HepG2 (cell line): Measurements from ENCODE around the gene RASA2. TPM values are rescaled to one million over a fixed set of nuclear protein-coding genes. Genes with fewer than 3 reads are reported as not detected.

Experiments
- CBX1 ChIP-seq: IDR thresholded peaks from one replicate; pipeline ENCODE4 v1.6.1; 2016; ENCODE audit warnings: antibody characterized with exemption, low read depth
- ELF3 ChIP-seq: IDR thresholded peaks from 2 replicates; pipeline ENCODE4 v1.6.1; 2016; ENCODE audit warnings: missing genetic modification reagents, missing compliant biosample characterization
- ELF4 ChIP-seq: sonication (generic); formaldehyde crosslinking; IDR thresholded peaks from 2 replicates; pipeline ENCODE4 v1.5.0; 2020; ENCODE audit warnings: missing genetic modification reagents, mild to moderate bottlenecking, moderate library complexity, borderline replicate concordance
- ELK4 ChIP-seq: sonication (generic); formaldehyde crosslinking; IDR thresholded peaks from 2 replicates; pipeline ENCODE4 v1.9.0; 2021; ENCODE audit warnings: missing genetic modification reagents, borderline replicate concordance
- HDAC1 ChIP-seq: sonication (generic); formaldehyde crosslinking; IDR thresholded peaks from 2 replicates; pipeline ENCODE4 v1.5.1; 2020; ENCODE audit warnings: mild to moderate bottlenecking, missing genetic modification reagents
- JDP2 ChIP-seq: sonication (generic); formaldehyde crosslinking; IDR thresholded peaks from 2 replicates; pipeline ENCODE4 v1.8.1; 2022; ENCODE audit warnings: missing genetic modification reagents, borderline replicate concordance
- MLLT10 ChIP-seq: sonication (generic); formaldehyde crosslinking; IDR thresholded peaks from 2 replicates; pipeline ENCODE4 v1.4.0; 2020; ENCODE audit warnings: missing genetic modification reagents
- NONO ChIP-seq, 2 experiments: fragments of 450-650 bp in 1 of 2; sonication (generic) in 1 of 2; formaldehyde crosslinking in 1 of 2; IDR thresholded peaks in 1 of 2; conservative IDR thresholded peaks in 1 of 2; 2 replicates each; pipeline versions ENCODE4 v1.6.1 to v1.8.0; 2017 to 2022; ENCODE audit warnings: mild to moderate bottlenecking in 1 of 2, missing genetic modification reagents in 1 of 2, moderate library complexity in 1 of 2
- NR2C2 ChIP-seq: sonication (generic); formaldehyde crosslinking; IDR thresholded peaks from 2 replicates; pipeline ENCODE4 v1.4.0; 2020; ENCODE audit warnings: missing genetic modification reagents, mild to moderate bottlenecking, moderate library complexity, borderline replicate concordance
- POLR2G ChIP-seq: fragments of 200-400 bp; formaldehyde crosslinking; IDR thresholded peaks from 2 replicates; pipeline ENCODE4 v1.6.1; 2018; ENCODE audit warnings: mild to moderate bottlenecking, low read depth, low read length, moderate library complexity
- PRMT3 ChIP-seq: sonication (generic); formaldehyde crosslinking; IDR thresholded peaks from 2 replicates; pipeline ENCODE4 v1.8.1; 2022; ENCODE audit warnings: low read depth, mild to moderate bottlenecking, moderate library complexity, missing genetic modification reagents, borderline replicate concordance
- REXO4 ChIP-seq: sonication (generic); formaldehyde crosslinking; IDR thresholded peaks from 2 replicates; pipeline ENCODE4 v1.8.0; 2022; ENCODE audit warnings: missing genetic modification reagents, mild to moderate bottlenecking, borderline replicate concordance
- SALL2 ChIP-seq: sonication (generic); formaldehyde crosslinking; IDR thresholded peaks from 2 replicates; pipeline ENCODE4 v1.8.1; 2023; ENCODE audit warnings: mild to moderate bottlenecking, missing genetic modification reagents, inconsistent platforms
- SAP130 ChIP-seq: IDR thresholded peaks from 2 replicates; pipeline ENCODE4 v1.6.1; 2016; ENCODE audit warnings: low read depth
- SPEN ChIP-seq: sonication (generic); formaldehyde crosslinking; IDR thresholded peaks from 2 replicates; pipeline ENCODE4 v1.5.1; 2020; ENCODE audit warnings: low read depth, mild to moderate bottlenecking, missing genetic modification reagents
- ZFY ChIP-seq: sonication (generic); formaldehyde crosslinking; IDR thresholded peaks from 2 replicates; pipeline ENCODE4 v1.4.0; 2020; ENCODE audit warnings: missing genetic modification reagents
- ZMYM2 ChIP-seq: sonication (generic); formaldehyde crosslinking; IDR thresholded peaks from 2 replicates; pipeline ENCODE4 v1.8.0; 2022; ENCODE audit warnings: mild to moderate bottlenecking, missing genetic modification reagents
- ZNF558 ChIP-seq: sonication (generic); formaldehyde crosslinking; IDR thresholded peaks from 2 replicates; pipeline ENCODE4 v1.9.0; 2022; ENCODE audit warnings: mild to moderate bottlenecking, missing genetic modification reagents, borderline replicate concordance
- ZNF670 ChIP-seq: sonication (generic); formaldehyde crosslinking; IDR thresholded peaks from 2 replicates; pipeline ENCODE4 v1.8.0; 2022; ENCODE audit warnings: mild to moderate bottlenecking, missing genetic modification reagents, borderline replicate concordance
- ZNF678 ChIP-seq: sonication (generic); formaldehyde crosslinking; IDR thresholded peaks from 2 replicates; pipeline ENCODE4 v1.4.0; 2020; ENCODE audit warnings: mild to moderate bottlenecking, missing genetic modification reagents
- polyA plus RNA-seq, 8 experiments: library from polyadenylated mRNA; depleted of rRNA in 3 of 8; stranded (reverse) in 7 of 8; unstranded in 1 of 8; fragments of >200 nt; fragmentation: Illumina TruSeq in 4 of 8; extraction: Trizol in 4 of 8; gene quantifications; 2 replicates each; pipeline versions ENCODE4 v1.2.1 to v1.2.3, GENCODE V29; 2011 to 2016; ENCODE audit warnings: low read depth in 4 of 8, missing spikeins in 1 of 8, mixed read lengths in 1 of 8; ENCODE audit not compliant: insufficient read depth in 1 of 8
- total RNA-seq, 5 experiments: library from RNA; depleted of rRNA; stranded (reverse); fragments of >200 nt; fragmentation: Illumina TruSeq; extraction: Trizol; gene quantifications; 2 replicates each; pipeline ENCODE4 v1.2.3, GENCODE V29; 2016; ENCODE audit warnings: low read depth in 1 of 5
- TF ChIP-seq, protein P1 (sequence below): sonication (generic); formaldehyde crosslinking; IDR thresholded peaks from 2 replicates; pipeline ENCODE4 v1.4.0; 2020; ENCODE audit warnings: mild to moderate bottlenecking, missing genetic modification reagents, borderline replicate concordance
- TF ChIP-seq, protein P2 (sequence below): sonication (generic); formaldehyde crosslinking; IDR thresholded peaks from 2 replicates; pipeline ENCODE4 v1.8.0; 2022; ENCODE audit warnings: low read depth, missing genetic modification reagents

RASA2 gene
- total and polyA plus RNA-seq, 2 of the 13 experiments (the other 11 are each of a cell fraction or from before 2014, with no cell fraction given): 5.4 to 8.5 TPM

DNA sequence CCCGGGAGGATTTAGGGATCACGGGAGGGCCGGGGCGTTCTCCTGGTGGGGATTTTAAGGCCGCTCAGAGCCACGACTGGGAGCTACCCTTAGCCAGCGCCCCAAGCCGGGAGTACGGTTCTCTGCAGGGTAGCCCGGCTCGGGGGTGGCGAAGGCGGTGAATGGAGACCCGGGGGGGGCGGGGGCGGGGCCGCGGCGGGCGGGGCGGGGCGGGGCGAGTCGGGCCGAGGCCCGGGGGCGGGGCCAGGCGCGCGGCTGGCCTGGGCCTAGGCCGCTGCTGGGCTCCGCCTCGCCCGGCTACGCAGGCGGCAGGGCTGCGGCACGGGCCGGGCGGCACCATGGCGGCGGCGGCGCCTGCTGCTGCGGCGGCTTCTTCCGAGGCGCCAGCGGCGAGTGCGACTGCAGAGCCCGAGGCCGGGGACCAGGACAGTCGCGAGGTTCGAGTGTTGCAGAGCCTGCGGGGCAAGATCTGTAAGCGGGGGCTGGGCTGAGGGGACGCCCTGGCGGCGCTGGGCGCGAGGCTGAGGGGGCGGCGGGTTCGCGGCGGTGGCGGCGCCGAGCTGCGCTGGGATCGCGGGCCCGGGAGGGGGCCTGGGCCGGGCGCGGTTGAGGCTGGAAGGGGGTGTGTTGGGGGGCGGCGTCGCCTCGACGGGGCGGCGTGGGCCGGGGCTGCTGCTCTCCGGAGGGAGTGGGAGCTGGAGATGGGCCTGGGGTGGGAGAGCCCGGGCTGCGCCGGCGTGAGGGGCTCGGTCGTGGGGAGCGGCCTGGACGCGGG lies at the start of gene RASA2 (continued):
- TF ChIP-seq, protein P1, sequence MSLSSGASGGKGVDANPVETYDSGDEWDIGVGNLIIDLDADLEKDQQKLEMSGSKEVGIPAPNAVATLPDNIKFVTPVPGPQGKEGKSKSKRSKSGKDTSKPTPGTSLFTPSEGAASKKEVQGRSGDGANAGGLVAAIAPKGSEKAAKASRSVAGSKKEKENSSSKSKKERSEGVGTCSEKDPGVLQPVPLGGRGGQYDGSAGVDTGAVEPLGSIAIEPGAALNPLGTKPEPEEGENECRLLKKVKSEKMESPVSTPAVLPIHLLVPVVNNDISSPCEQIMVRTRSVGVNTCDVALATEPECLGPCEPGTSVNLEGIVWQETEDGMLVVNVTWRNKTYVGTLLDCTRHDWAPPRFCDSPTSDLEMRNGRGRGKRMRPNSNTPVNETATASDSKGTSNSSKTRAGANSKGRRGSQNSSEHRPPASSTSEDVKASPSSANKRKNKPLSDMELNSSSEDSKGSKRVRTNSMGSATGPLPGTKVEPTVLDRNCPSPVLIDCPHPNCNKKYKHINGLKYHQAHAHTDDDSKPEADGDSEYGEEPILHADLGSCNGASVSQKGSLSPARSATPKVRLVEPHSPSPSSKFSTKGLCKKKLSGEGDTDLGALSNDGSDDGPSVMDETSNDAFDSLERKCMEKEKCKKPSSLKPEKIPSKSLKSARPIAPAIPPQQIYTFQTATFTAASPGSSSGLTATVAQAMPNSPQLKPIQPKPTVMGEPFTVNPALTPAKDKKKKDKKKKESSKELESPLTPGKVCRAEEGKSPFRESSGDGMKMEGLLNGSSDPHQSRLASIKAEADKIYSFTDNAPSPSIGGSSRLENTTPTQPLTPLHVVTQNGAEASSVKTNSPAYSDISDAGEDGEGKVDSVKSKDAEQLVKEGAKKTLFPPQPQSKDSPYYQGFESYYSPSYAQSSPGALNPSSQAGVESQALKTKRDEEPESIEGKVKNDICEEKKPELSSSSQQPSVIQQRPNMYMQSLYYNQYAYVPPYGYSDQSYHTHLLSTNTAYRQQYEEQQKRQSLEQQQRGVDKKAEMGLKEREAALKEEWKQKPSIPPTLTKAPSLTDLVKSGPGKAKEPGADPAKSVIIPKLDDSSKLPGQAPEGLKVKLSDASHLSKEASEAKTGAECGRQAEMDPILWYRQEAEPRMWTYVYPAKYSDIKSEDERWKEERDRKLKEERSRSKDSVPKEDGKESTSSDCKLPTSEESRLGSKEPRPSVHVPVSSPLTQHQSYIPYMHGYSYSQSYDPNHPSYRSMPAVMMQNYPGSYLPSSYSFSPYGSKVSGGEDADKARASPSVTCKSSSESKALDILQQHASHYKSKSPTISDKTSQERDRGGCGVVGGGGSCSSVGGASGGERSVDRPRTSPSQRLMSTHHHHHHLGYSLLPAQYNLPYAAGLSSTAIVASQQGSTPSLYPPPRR (CRISPR knock-in tag): no peak
- TF ChIP-seq ZMYM2 (CRISPR knock-in tag): no peak
- peak; percentile 65 for TF ChIP-seq SALL2 (CRISPR knock-in tag)
- peak; percentile 57 for TF ChIP-seq ZFY (CRISPR knock-in tag)
- TF ChIP-seq HDAC1 (CRISPR knock-in tag): peak; percentile 4; the same call in 1 of the 2 replicates
- no peak for TF ChIP-seq REXO4
- 0 out of 2 replicates have a peak, but pooled peaks have one; percentile 18 for TF ChIP-seq NR2C2
- TF ChIP-seq ELF4 (CRISPR knock-in tag): no peak
- TF ChIP-seq PRMT3 (CRISPR knock-in tag): 0 out of 2 replicates have a peak, but pooled peaks have one; percentile 9
- TF ChIP-seq ELF3 (CRISPR knock-in tag): no peak
- no peak for TF ChIP-seq ZNF670
- TF ChIP-seq POLR2G: peak; percentile 79
- no peak for TF ChIP-seq ZNF678 (CRISPR knock-in tag)
- no peak for TF ChIP-seq ELK4 (CRISPR knock-in tag)
- no peak for TF ChIP-seq MLLT10 (CRISPR knock-in tag)
- 0 out of 2 replicates have a peak, but pooled peaks have one; percentile 19 for TF ChIP-seq SPEN
- peak; percentile 63; the same call in 1 of the 2 replicates for TF ChIP-seq JDP2 (CRISPR knock-in tag)
- TF ChIP-seq ZNF558: peak; percentile 42; the same call in 1 of the 2 replicates
- TF ChIP-seq, protein P2, sequence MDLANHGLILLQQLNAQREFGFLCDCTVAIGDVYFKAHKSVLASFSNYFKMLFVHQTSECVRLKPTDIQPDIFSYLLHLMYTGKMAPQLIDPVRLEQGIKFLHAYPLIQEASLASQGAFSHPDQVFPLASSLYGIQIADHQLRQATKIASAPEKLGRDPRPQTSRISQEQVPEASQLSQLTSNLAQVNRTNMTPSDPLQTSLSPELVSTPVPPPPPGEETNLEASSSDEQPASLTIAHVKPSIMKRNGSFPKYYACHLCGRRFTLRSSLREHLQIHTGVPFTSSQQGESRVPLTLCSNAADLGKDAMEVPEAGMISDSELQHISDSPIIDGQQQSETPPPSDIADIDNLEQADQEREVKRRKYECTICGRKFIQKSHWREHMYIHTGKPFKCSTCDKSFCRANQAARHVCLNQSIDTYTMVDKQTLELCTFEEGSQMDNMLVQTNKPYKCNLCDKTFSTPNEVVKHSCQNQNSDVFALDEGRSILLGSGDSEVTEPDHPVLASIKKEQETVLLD: peak; percentile 70
- no peak for TF ChIP-seq NONO (IDR thresholded peaks at IDR 0.05)
- 0 out of 2 replicates have a peak, but pooled peaks have one; percentile 36 for TF ChIP-seq NONO (CRISPR knock-in tag; conservative IDR thresholded peaks at IDR 0.05)
- TF ChIP-seq SAP130 (CRISPR knock-in tag): peak; percentile 39; the same call in 1 of the 2 replicates
- peak; percentile 22 for TF ChIP-seq CBX1
